Gastrocnemius medialis (tissue), 4 donors: Measurements from ENCODE around the gene FGF13.

Source experiments
- POLR2A ChIP-seq, 2 donors: fragments of 450-650 bp; IDR thresholded peaks; one replicate each; pipeline ENCODE4 v1.6.1; 2017; ENCODE audit warnings: antibody characterized with exemption in 2 of 2, mild to moderate bottlenecking in 2 of 2, moderate library complexity in 2 of 2
- TF ChIP-seq, protein P1 (sequence below), 5 experiments: fragments of 450-650 bp in 3 of 5; fragments of 200-600 bp in 2 of 5; sonication (generic) in 2 of 5; IDR thresholded peaks in 4 of 5; conservative IDR thresholded peaks in 1 of 5; 1 replicate in 4 of 5; 2 replicates in 1 of 5; pipeline ENCODE4 v1.5.1; 2016 to 2019; ENCODE audit warnings: antibody characterized with exemption in 5 of 5, mild to moderate bottlenecking in 3 of 5, moderate library complexity in 3 of 5

DNA sequence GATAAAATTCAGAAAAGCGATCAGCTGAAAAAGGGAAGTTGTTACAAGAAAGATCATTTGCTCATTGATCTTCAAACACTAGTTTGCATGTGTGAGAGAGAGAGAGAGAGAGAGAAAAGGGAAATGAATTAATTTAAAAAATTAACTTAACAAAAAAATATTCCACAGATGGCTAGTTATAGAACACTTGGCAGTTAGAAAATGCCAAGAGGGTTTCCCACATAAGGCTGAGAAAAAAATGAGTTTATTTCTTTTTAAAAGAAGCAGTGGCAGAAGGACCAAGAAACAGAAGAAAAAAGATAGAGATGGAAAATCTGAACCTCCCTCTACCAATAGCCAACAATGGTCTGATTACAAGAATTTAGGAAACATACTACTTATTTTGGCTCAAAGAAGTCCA lies 47.1 kb downstream of the FGF13 start:
- no peak for TF ChIP-seq POLR2A (IDR thresholded peaks at IDR 0.05)
- TF ChIP-seq, protein P1, sequence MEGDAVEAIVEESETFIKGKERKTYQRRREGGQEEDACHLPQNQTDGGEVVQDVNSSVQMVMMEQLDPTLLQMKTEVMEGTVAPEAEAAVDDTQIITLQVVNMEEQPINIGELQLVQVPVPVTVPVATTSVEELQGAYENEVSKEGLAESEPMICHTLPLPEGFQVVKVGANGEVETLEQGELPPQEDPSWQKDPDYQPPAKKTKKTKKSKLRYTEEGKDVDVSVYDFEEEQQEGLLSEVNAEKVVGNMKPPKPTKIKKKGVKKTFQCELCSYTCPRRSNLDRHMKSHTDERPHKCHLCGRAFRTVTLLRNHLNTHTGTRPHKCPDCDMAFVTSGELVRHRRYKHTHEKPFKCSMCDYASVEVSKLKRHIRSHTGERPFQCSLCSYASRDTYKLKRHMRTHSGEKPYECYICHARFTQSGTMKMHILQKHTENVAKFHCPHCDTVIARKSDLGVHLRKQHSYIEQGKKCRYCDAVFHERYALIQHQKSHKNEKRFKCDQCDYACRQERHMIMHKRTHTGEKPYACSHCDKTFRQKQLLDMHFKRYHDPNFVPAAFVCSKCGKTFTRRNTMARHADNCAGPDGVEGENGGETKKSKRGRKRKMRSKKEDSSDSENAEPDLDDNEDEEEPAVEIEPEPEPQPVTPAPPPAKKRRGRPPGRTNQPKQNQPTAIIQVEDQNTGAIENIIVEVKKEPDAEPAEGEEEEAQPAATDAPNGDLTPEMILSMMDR (IDR thresholded peaks at IDR 0.05 in 4 of 5, conservative IDR thresholded peaks at IDR 0.05 in 1 of 5): no peak
